GM12891 (cell line): ENCODE measurements around the gene ADPRS.

Source experiments
- PAX5 ChIP-seq: IDR thresholded peaks from 2 replicates; pipeline ENCODE4 v1.6.1; 2011; ENCODE audit warnings: low read length, moderate library complexity, mild to moderate bottlenecking; ENCODE audit not compliant: insufficient read depth, severe bottlenecking
- POLR2AphosphoS5 ChIP-seq: IDR thresholded peaks from 2 replicates; pipeline ENCODE4 v1.6.1; 2011; ENCODE audit warnings: low read depth, low read length, control low read depth

GRCh38 chr1:36116901-36117300 lies 28.2 kb downstream of the ADPRS start:
- TF ChIP-seq POLR2AphosphoS5 (no peak), PAX5 (no peak)
